ENCODE data around the gene TIMELESS. TPM values are rescaled to one million over a fixed set of nuclear protein-coding genes. Genes with fewer than 3 reads are reported as not detected.
"Not testable (repeated sequence)": the region's sequence is repeated elsewhere in the genome, so short reads cannot be mapped to it uniquely, and the experiment has no call there.

The TIMELESS gene
- total RNA-seq, 2 donors from 2014 or later: 8.0 to 12.3 TPM

- intact Hi-C loops (cut with DNase I): no loop called here
- no peak for TF ChIP-seq POLR2AphosphoS5 (IDR thresholded peaks at IDR 0.05)
- no peak for TF ChIP-seq CTCF (IDR thresholded peaks at IDR 0.05)
- TF ChIP-seq POLR2A (IDR thresholded peaks at IDR 0.05): no peak
- no peak overlapping the region for H3K4me3 ChIP-seq
- no peaks in the 10 kb centered on the region for H3K36me3 ChIP-seq
- no peaks in the 10 kb centered on the region for H3K4me1 ChIP-seq (replicated peaks)
- no peak overlapping the region for H3K27ac ChIP-seq
- WGBS: 89% methylated on average over 4 of the region's 4 CpGs
- H3K27me3 ChIP-seq (replicated peaks; ENCODE audit: insufficient read depth): no peaks in the 10 kb centered on the region
- no peak for DNase-seq (ENCODE audit: low spot score)
- no peaks in the 10 kb centered on the region for H3K9me3 ChIP-seq
Observed at GRCh38 chr12:56457817-56458216, 8.6 kb upstream of the TIMELESS start.

GRCh38 chr12:56454557-56454956 lies 5.3 kb upstream of the TIMELESS start, which contains the start of gene MIP:
MIP (minus strand) TSS chr12:56454657; CDS start chr12:56454613, 44 bp downstream.
- TF ChIP-seq POLR2A (IDR thresholded peaks at IDR 0.05): no peak
- TF ChIP-seq CTCF (IDR thresholded peaks at IDR 0.05): no peak
- no peak for TF ChIP-seq POLR2AphosphoS5 (IDR thresholded peaks at IDR 0.05)

DNA sequence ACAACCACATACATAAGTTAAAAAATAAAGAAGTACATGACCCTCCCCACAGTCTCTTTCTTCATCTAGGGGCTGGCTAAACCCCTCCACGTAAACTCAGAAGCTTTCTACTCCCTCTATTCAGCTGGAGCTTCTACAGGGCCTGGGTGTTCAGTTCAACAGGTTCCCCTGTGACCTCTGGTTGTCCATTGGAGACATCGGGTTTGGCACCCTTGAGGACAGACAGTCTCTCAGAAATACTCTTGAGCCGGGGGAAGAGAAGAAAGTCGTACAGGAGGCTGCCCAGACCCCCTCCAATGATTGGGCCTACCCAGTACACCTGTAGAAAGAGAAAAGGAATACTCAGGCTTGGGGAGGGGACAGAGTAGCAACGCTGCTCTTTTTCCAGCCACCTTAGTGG lies 1.9 kb upstream of the TIMELESS start:
- no peak overlapping the region for H3K27ac ChIP-seq
- no peaks in the 10 kb centered on the region for H3K36me3 ChIP-seq
- H3K4me3 ChIP-seq: no peak overlapping the region
- WGBS: 77% methylated on average over 5 of the region's 5 CpGs
- H3K27me3 ChIP-seq (replicated peaks; ENCODE audit: insufficient read depth): no peaks in the 10 kb centered on the region
- TF ChIP-seq POLR2A (IDR thresholded peaks at IDR 0.05) (no peak), CTCF (IDR thresholded peaks at IDR 0.05) (no peak), POLR2AphosphoS5 (IDR thresholded peaks at IDR 0.05) (no peak)
- no peaks in the 10 kb centered on the region for H3K4me1 ChIP-seq (replicated peaks)
- intact Hi-C loops (cut with DNase I): loop anchor here (5.0 kb wide), 1 partner anchor 89 kb away; the partner anchor contains the start of genes APOF and STAT2
- no peaks in the 10 kb centered on the region for H3K9me3 ChIP-seq
- DNase-seq (ENCODE audit: low spot score): no peak

More at GRCh38 chr12:56454557-56454956, 5.3 kb upstream of the TIMELESS start, which contains the start of gene MIP:
- H3K4me1 ChIP-seq (replicated peaks): no peaks in the 10 kb centered on the region
- intact Hi-C loops (cut with DNase I): loop anchor here (5.0 kb wide), 1 partner anchor 92 kb away; the partner anchor contains the start of genes APOF and STAT2
- DNase-seq (ENCODE audit: low spot score): no peak
- H3K4me3 ChIP-seq: no peak within 1 kb of the TSS
- no peaks in the 10 kb centered on the region for H3K36me3 ChIP-seq
- no peaks in the 10 kb centered on the region for H3K27me3 ChIP-seq (replicated peaks; ENCODE audit: insufficient read depth)
- WGBS: 88% methylated on average over 5 of the region's 5 CpGs
- no peak within 1 kb of the TSS for H3K27ac ChIP-seq
- H3K9me3 ChIP-seq: no peaks in the 10 kb centered on the region

DNA sequence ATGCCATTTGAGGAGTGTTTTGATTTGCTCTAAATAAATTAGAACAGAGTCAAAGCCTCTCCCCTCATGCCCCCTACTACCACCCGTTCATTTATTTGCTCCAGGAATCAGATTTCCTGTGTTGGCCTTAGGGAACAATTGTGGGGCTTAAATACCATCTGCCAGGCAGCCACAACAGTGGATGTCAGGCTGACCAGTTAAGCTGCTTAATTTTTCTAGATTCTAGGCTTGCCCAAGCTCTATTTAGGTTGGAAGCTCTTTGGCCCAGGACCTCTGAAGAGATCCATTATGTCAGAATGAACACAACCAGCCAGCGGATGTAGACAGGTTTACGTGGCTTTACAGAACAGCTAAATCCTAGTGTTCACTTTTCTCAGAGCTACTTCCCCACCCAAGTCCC lies 1.0 kb upstream of the TIMELESS start:
- Histone ChIP-seq H3K4me1 (replicated peaks) (no peaks in the 10 kb centered on the region), H3K4me3 (no peak overlapping the region), H3K36me3 (no peaks in the 10 kb centered on the region), H3K27me3 (replicated peaks; ENCODE audit: insufficient read depth) (no peaks in the 10 kb centered on the region), H3K27ac (no peak overlapping the region), H3K9me3 (no peaks in the 10 kb centered on the region)
- 77% methylated on average over 3 of the region's 3 CpGs for WGBS
- intact Hi-C loops (cut with DNase I): loop anchor here (5.0 kb wide), 1 partner anchor 88 kb away; the partner anchor contains the start of genes APOF and STAT2
- DNase-seq (ENCODE audit: low spot score): no peak
- TF ChIP-seq POLR2A (IDR thresholded peaks at IDR 0.05) (no peak), POLR2AphosphoS5 (IDR thresholded peaks at IDR 0.05) (no peak), CTCF (IDR thresholded peaks at IDR 0.05) (no peak)

DNA sequence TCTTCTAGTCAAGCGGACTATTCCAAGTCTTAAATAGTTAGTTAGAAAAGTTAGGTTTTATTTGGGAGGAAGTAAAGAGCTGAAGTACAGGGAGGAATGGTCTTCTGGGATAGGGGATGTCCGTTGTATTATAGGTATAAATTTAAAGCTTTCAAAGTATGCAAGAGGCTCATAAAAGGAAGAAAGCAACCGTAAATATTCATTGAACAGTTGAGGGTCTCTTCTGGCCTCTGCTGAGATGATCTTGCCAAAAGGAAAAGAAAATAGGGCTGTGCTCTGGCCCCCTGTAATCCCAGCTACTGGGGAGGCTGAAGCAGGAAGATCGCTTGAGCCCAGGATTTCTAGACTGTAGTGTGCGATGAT lies 377 bp upstream of the TIMELESS start:
- Histone ChIP-seq H3K4me1 (replicated peaks) (no peaks in the 10 kb centered on the region), H3K4me3 (peak overlapping the region; percentile 59 to 74), H3K9me3 (no peaks in the 10 kb centered on the region), H3K36me3 (no peaks in the 10 kb centered on the region), H3K27me3 (replicated peaks; ENCODE audit: insufficient read depth) (no peaks in the 10 kb centered on the region), H3K27ac (peak overlapping the region; percentile 93)
- TF ChIP-seq CTCF (IDR thresholded peaks at IDR 0.05) (no peak), POLR2A (IDR thresholded peaks at IDR 0.05) (no peak), POLR2AphosphoS5 (IDR thresholded peaks at IDR 0.05) (no peak)
- 33% methylated on average over 5 of the region's 5 CpGs for WGBS
- no peak for DNase-seq (ENCODE audit: low spot score)
- intact Hi-C loops (cut with DNase I): loop anchor here (2.0 kb wide), 1 partner anchor 15 kb away; no protein-coding TSS in a partner anchor

GRCh38 chr12:56443208-56443607 lies 6.0 kb downstream of the TIMELESS start:
- H3K36me3 ChIP-seq; H3K4me3 ChIP-seq; H3K4me1 ChIP-seq (replicated peaks); H3K9me3 ChIP-seq; H3K27me3 ChIP-seq (replicated peaks; ENCODE audit: insufficient read depth); intact Hi-C loops (cut with DNase I); DNase-seq (ENCODE audit: low spot score); H3K27ac ChIP-seq: not testable (repeated sequence)
- 47% methylated on average over 2 of the region's 2 CpGs for WGBS

Data from prostate gland (tissue), 2 donors.